GM19023 (cell line): Measurements from ENCODE around the gene PAPSS1.
"Not testable (repeated sequence)": the region's sequence is repeated elsewhere in the genome, so short reads cannot be mapped to it uniquely, and the experiment has no call there.

ENCODE experiments used
- ATAC-seq: cut with Tn5 transposase; IDR thresholded peaks from one replicate; pipeline ENCODE4 v1.9.1; 2021; ENCODE audit warnings: mild to moderate bottlenecking, moderate library complexity; ENCODE audit not compliant: unreplicated experiment

PAPSS1 gene

DNA sequence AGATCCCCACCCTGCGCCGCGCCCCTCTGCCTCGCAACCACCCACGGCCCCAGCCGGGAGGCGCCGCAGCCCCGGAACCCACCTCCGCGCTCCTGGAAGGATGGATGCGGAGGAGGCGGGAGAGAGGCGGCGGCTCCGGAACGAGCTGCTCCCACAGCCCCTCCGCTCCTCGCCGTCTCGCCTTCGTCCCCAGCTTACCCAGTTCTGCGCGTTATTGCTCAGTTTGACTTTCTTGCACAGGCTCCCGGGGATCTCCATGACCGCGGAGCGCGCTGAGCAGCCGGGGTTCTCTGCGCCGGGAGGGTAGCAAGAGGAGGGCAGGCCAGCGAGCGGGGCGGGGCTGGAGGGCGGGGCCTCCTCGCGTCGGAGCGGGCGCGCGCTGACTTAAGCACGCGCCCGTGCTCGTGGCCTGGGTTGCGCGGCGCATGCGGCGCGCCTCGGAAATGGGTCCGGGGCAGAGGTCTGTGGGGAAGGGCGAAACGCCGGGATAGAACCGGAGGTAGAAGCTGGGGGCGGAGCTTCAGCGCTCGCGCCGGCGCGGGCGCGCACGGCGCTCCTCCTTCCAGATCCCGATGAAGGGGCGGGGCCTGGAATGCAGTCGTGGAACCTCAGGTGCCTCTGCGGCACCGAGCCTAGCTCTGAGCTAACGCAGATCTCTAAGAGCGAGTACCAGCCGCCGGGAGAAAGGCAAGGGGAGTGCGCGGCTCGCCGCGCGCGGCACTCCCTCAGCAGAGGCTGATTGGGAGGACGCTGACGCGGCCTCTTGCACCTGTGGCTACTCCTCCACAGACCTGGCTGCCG is at the start of gene PAPSS1:
Gene PAPSS1, minus strand, starts transcription at position 313 of the 801 bp plus-strand sequence. Its CDS starts 55 bp downstream, at position 258.
- ATAC-seq: peak; percentile 86

DNA sequence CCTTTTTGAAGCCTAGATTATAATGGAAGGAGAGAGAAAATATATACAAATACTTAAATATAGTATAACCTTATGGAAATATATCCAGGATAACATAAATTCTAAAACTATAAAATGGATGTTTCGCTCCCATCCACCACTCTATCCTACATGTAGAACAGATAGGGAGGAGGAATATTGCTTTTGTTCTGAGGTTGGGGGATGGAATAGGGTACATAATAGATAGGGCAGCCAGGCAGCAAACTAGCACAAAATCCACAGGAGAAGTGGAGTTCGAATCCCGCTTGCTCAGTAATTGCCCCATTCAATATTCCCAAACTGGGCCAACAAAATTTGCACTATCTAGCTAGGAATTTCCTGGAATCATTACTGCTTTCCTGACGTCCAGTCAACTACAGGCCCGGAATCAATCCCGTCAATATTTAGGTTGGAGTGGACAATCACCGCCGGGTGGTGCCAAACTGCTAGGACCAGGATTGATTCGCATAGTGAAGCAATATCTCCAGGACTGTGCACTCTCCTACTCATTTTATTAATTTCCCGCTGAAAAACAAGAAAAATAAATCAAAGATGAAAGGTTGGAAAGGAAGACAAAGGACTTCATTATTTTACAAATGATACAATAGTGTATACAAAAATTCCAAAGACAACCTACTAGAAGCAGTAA is 40.4 kb upstream of the PAPSS1 start:
- ATAC-seq: no peak

DNA sequence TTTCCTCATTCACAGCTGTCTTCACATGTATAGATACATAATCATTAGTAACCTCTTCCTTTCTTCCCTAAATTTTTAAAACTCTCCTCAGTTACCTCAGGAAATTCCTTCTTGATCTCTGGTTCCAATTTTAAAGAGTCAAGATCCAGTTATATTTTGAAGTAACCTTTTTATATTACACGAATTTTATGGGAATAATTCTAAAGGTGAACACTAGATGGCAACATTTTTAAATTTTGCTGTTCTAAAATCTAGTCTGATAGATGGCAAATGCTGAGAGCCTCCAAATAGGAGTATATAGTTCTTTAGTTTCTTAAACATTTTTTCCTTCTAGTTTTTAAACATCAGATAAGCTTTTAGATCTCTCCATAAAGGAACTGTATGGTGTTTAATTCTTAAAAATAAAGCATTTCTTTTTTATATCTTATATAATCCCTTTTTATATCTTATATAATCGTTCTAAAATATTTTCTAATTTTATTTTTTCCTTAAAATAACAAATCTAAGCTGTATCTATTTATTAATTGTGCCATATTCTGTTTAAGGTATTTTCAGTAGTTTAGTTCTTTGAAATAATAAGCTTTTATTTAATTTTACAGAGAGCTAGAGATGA is 37.9 kb upstream of the PAPSS1 start:
- ATAC-seq: no peak

DNA sequence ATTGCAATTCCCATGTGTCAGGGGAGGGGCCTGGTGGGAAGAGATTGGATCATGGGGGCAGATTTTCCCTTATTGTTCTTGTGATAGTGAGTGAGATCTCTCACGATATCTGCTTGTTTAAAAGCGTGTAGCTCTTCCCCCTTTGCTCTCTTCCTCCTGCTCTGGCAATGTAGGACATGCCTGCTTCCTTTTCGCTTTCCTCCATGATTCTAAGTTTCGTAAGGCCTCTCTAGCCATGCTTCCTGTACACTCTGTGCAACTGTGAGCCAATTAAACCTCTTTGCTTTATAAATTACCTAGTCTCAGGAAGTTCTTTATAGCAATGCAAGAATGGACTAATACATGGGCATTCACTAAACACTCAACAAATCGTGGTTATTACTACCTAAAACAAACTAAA is 37.2 kb upstream of the PAPSS1 start:
- no peak for ATAC-seq

DNA sequence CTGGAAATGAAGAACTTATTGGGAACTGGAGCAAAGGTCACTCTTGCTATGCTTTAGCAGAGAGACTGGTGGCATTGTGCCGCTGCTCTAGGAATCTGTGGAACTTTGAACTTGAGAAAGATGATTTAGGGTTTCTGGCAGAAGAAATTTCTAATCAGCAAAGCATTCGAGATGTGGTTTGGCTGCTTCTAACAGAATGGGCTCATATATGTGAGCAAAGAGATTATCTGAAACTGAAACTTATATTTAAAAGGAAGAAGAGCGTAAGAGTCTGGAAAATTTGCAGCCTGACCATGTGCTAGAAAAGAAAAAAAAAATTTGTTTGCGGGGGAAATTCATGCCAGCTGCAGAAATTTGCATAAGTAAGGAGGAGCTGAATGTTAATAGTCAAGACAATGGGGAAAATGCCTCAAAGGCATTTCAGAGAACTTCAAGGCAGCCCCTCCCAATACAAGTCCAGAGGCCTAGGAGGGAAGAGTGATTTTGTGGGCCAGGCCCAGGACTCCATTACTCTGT is 35.9 kb upstream of the PAPSS1 start:
- ATAC-seq: no peak

DNA sequence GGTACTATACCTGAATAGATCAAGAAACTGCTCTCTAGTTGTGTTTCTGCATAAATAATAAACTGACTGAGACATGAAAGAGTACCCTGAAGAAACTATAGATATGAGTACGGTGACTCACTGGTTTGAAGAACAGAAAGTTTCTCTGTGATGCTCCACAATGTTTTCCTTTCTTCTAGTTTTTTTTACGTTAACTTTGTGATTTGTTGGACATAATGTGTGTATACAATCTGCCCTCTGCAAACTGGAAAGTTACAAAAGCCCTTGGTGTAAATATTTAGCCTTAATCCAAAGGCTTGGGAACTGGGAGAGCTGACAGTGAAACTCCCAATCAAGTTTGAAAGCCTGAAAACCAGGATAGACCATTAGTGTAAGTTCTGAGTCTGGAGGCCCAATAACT is 31.6 kb upstream of the PAPSS1 start:
- no peak for ATAC-seq

- ATAC-seq: no peak
These were observed 27.9 kb upstream of the PAPSS1 start for GRCh38 chr4:107747748-107748486.

DNA sequence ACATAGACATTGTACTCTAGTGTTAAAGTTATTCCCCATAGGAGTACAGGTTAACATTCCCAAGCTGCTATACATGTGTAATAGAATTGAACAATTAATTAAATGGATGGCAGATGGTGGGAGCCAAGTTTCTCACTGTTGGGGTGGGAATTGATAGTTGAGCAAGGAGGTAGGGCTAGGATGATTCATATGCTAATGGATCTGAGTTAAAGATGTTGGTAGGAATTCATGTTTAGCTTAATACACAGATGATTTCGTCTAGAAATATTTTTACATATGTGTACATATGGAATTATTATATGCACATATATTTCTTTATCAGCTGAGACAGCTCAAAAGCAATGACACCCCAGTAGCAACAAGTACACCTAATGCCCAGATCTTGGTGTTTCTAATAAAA is 26.1 kb upstream of the PAPSS1 start:
- no peak for ATAC-seq

GRCh38 chr4:107744532-107744931 is 24.5 kb upstream of the PAPSS1 start:
- ATAC-seq: no peak

- ATAC-seq: no peak
These were observed 23.5 kb upstream of the PAPSS1 start for GRCh38 chr4:107743532-107743931.

- ATAC-seq: no peak
These were observed 22.8 kb upstream of the PAPSS1 start for GRCh38 chr4:107742791-107743190.

- ATAC-seq: no peak
These were observed 22.2 kb upstream of the PAPSS1 start for GRCh38 chr4:107742196-107742595.

DNA sequence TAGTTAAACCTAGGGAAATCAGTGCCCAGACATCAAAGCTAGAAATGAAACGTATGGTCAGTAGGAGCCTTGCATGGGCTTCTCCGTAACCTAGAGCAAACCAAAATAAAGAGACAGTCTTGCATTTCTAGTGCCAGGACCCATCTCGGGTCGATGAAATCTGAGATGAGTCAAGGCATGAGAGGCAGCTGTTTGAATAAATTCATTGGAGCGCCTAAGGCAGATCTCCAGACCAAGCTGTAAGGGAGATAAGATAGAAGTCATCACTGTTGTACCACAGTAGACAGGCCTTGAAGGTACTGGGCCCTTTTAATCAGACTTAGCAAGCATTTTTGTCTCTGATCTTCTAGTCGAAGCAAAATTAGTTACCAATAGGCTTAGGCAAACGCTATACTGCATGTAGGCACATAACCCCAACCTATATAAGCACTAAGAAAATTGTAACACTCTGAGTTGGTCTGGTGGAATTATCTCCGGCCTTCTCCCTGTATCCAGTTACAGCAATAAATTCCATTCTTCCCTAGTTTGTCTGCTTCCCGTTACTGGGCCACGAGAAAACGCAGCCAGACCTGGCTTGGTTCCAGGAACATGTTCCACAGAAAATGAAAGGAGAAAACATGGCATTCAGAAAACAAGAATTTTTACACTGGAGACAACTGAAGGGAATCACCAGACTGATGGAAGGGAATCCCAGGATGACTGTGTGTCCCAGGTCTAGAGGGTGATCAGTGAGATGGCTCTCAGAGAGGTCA is 21.1 kb upstream of the PAPSS1 start:
- ATAC-seq: no peak

DNA sequence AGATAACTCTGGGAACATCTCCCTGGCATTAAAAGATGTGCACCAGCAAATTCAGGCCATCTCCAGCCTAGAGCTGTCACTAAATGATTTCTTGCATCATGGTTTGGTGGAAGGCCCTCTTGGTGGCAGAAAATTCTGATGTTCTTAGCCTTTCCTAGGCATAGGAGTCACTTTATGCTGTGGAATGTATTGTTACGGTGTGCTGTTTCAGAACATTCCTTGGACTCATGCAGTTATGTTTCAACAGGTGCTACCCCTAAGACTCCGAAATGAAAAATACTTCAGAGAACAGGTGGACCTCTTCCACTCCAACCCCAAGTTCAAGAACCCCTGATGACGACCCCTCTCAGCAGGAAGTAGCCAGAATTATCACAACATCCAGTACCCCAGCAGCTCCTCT is 20.3 kb upstream of the PAPSS1 start:
- ATAC-seq: no peak

GRCh38 chr4:107737450-107737849 is 17.4 kb upstream of the PAPSS1 start:
- no peak for ATAC-seq

DNA sequence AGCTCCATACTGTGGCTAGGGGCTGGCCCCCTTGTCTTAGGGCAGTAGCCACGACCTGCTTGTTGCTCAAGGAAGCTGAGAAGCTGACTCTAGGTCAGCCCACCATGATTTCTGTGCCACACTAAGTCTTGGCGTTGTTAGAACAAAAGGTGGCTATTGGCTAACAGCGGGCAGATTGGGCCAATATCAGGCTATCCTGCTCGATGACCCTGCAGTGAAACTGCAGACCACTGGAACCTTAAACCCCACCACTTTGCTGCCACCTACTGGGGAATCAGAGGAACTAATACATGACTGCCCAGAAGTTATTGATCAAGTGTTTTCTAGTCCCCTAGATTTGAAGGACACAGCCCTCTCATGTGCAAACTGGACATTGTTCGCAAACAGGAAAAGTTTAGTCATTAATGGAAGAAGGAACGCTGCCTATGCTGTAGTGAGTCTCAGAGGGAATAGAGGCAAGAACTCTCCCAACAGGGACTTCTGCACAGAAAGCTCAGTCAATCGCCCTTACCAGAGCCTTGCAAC is 17.0 kb upstream of the PAPSS1 start:
- peak; percentile 63 for ATAC-seq

DNA sequence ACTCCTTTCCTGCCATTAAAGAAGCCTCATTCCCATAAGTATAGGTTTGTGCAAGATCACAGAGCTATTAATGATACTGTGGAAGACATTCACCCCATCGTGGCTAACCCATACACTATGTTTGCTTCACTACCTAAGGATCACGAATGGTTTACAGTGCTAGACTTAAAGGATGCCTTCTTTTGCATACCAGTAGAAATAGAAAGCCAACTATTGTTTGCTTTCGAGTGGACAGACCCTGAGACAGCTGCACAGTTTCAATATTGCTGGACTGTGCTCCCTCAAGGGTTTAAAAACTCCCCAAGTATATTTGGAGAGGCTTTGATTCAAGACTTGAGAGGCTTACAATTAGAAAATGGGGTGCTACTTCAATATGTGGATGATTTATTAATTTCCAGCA is 16.0 kb upstream of the PAPSS1 start:
- ATAC-seq: peak; percentile 63

- ATAC-seq: no peak
These were observed 14.1 kb upstream of the PAPSS1 start for GRCh38 chr4:107734120-107734519.

DNA sequence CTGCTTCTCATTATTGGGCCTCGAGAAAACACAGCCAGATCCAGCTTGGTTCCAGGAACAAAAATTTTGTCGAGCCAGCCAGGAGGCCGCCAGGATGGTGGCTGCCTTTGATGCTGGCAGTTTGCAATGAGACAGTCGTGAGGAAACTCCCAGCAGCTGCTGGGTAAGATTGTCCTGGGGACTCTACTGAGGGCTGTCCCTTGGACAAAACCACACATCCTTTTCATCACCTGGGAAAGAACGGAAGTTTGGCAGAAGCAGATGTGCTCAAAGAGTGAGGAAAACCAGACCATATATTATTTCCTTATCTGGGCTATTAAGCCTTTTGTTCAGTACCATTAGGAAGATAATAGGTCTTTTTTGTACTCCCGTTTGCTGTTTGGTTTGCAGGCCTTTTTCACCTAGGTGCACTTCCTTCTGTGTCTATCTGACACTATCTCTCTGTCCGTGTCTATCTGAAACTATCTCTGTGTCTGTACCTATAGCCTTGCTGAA is 13.4 kb upstream of the PAPSS1 start:
- no peak for ATAC-seq

DNA sequence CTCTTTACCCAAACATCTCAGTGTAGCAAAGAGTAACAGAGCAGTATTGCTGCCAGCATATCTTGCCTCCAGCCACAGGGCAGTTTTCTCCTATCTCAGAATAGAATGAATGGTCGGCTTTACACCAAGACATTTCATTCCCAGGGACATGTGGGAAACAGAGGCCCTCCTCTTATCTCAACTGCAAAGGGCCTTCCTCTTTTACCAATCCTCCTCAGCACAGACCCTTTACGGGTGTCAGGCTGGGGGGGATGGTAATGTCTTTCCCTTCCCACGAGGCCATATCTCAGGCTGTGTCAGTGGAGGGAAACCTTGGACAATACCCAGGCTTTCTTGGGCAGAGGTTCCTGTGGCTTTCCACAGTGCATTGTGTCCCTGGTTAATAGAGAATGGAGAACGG is 9.0 kb upstream of the PAPSS1 start:
- ATAC-seq: not testable (repeated sequence)
